CD4-positive, alpha-beta T cell (primary cell): ENCODE measurements around the gene CPXM1. TPM values are rescaled to one million over a fixed set of nuclear protein-coding genes. Genes with fewer than 3 reads are reported as not detected.

ENCODE experiments used
- ATAC-seq: fragments of 200-7000 bp; cut with Tn5 transposase; one replicate; pipeline ENCODE4 v1.10.0; 2022; ENCODE audit warnings: mild to moderate bottlenecking; ENCODE audit not compliant: poor library complexity
- CTCF ChIA-PET: fragments of 350-600 bp; sonication (Branson Sonifier 250); formaldehyde crosslinking; loops from one replicate; lab custom pipeline; 2021; ENCODE audit warnings: antibody characterized with exemption, inconsistent platforms; lab: Charles Lee
- POLR2A ChIA-PET: fragments of 350-600 bp; sonication (Branson Sonifier 250); formaldehyde crosslinking; loops from one replicate; lab custom pipeline; 2021; ENCODE audit warnings: antibody characterized with exemption, inconsistent platforms; lab: Charles Lee
- DNase-seq, 14 experiments: peaks; one replicate each; pipeline ENCODE4 v3.0.0-alpha.2; 2013 to 2020; ENCODE audit warnings: mixed read lengths in 2 of 14
- H3K27ac ChIP-seq, 2 donors: one replicate each; pipeline versions ENCODE4 v1.5.1 to v1.7.0; 2013; ENCODE audit warnings: low read length in 2 of 2, low read depth in 1 of 2, mild to moderate bottlenecking in 1 of 2
- H3K27me3 ChIP-seq, 2 experiments: 1 replicate in 1 of 2; 2 replicates in 1 of 2; pipeline versions ENCODE4 v1.6.1 to v1.7.0; 2013; ENCODE audit warnings: low read length in 2 of 2, control low read depth in 1 of 2, mild to moderate bottlenecking in 1 of 2, moderate library complexity in 1 of 2; ENCODE audit not compliant: insufficient read depth in 2 of 2, control insufficient read depth in 1 of 2
- H3K36me3 ChIP-seq: one replicate; pipeline ENCODE4 v1.6.1; 2013; ENCODE audit warnings: low read length, control low read depth; ENCODE audit not compliant: insufficient read depth
- H3K4me1 ChIP-seq: one replicate; pipeline ENCODE4 v1.6.1; 2013; ENCODE audit warnings: low read length, control low read depth; ENCODE audit not compliant: insufficient read depth
- H3K4me3 ChIP-seq: one replicate; pipeline ENCODE4 v1.5.1; 2013; ENCODE audit warnings: mild to moderate bottlenecking, low read length, moderate library complexity
- H3K9me3 ChIP-seq, 2 experiments: 1 replicate in 1 of 2; 2 replicates in 1 of 2; pipeline versions ENCODE4 v1.6.1 to v1.7.0; 2013; ENCODE audit warnings: low read length in 2 of 2, mild to moderate bottlenecking in 2 of 2, control low read depth in 1 of 2, moderate library complexity in 1 of 2; ENCODE audit not compliant: control insufficient read depth in 1 of 2, insufficient read depth in 1 of 2
- H3K27ac Mint-ChIP-seq: one replicate; pipeline ENCODE4 v1.8.0; 2020; ENCODE audit warnings: mixed read lengths
- H3K27me3 Mint-ChIP-seq: one replicate; pipeline ENCODE4 v1.8.0; 2021; ENCODE audit warnings: mixed read lengths
- H3K36me3 Mint-ChIP-seq: one replicate; pipeline ENCODE4 v1.8.0; 2021; ENCODE audit warnings: low read depth, mixed read lengths
- H3K4me1 Mint-ChIP-seq: one replicate; pipeline ENCODE4 v1.8.0; 2021; ENCODE audit warnings: low read depth, mixed read lengths
- H3K4me3 Mint-ChIP-seq: one replicate; pipeline ENCODE4 v1.8.0; 2020; ENCODE audit warnings: mild to moderate bottlenecking, mixed read lengths
- H3K9me3 Mint-ChIP-seq: one replicate; pipeline ENCODE4 v1.8.0; 2020; ENCODE audit warnings: mixed read lengths
- intact Hi-C, 2 experiments: fragments of 100-400 bp; cut with DNase I in 1 of 2; cut with micrococcal nuclease in 1 of 2; formaldehyde crosslinking; loops; one replicate each; pipeline versions ENCODE4 v1.15.1 to v1.9.0; 2023 to 2025; cut with DNase I, micrococcal nuclease
- total RNA-seq, 174 experiments: library from RNA in 2 of 174; stranded (reverse) in 2 of 174; gene quantifications; one replicate each; pipeline ENCODE4 v1.2.3 and lab custom pipeline; 2021 to 2026
- TF ChIP-seq, protein P1 (sequence below): fragments of 200-600 bp; IDR thresholded peaks from one replicate; pipeline ENCODE4 v1.8.0; 2022; ENCODE audit warnings: antibody characterized with exemption, mild to moderate bottlenecking

The CPXM1 gene
- total RNA-seq, 2 experiments from 2014 or later, result not detected

DNA sequence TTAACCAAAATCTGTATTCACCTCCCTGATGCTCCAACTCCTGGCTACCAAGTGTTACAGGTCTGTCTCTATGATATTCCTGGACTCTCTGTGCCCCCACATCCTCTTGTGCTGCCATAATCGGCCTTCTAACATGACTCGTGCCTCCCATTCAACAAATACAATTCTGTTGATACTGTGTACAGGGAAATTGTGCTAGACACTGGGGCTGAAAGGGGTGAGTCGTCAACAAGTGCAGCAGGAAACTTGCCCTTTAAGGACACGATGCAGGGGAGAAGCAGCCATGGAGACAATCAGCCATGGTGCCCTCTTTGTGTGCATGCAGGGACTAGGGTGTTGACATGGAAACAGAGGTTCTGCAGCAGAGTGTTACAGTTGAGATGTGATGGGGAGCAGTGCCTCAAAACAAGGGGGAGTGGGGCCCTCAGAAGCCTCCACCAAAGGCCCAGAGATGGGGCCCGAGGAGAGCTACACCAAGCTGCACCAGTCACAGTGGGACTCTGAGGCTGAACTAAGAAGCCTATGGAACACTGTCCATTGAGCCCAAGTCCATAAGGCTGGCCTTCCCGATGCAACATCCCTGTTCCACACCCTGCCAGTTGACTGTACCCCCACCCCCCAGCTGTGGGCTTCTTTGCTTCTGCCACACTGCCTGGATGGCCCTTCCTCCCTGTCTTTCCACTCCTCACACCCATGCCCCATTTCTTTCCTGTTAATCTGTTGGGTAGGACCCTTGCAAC is 37.0 kb upstream of the CPXM1 start:
- CTCF ChIA-PET, result no interaction called here
- Histone ChIP-seq H3K9me3 (no peaks in the 10 kb centered on the region), H3K4me1 (peaks cover 31% of the 10 kb centered on the region), H3K27me3 (no peaks in the 10 kb centered on the region), H3K36me3 (peaks cover 6% of the 10 kb centered on the region), H3K4me3 (no peak overlapping the region), H3K27ac (no peak overlapping the region)
- Mint-ChIP-seq H3K9me3 (no peaks in the 10 kb centered on the region), H3K27me3 (no peaks in the 10 kb centered on the region), H3K4me1 (peaks cover 26% of the 10 kb centered on the region), H3K36me3 (peaks cover 28% of the 10 kb centered on the region), H3K4me3 (peak overlapping the region; percentile 62), H3K27ac (no peak overlapping the region)
- DNase-seq (no peak), ATAC-seq (no peak)
- POLR2A ChIA-PET, result no interaction called here
- intact Hi-C loops, result loop anchor here in 1 of 2 experiments (5.0 kb wide), 2 partner anchors 90 to 180 kb away; no protein-coding TSS in a partner anchor
- TF ChIP-seq, protein P1, sequence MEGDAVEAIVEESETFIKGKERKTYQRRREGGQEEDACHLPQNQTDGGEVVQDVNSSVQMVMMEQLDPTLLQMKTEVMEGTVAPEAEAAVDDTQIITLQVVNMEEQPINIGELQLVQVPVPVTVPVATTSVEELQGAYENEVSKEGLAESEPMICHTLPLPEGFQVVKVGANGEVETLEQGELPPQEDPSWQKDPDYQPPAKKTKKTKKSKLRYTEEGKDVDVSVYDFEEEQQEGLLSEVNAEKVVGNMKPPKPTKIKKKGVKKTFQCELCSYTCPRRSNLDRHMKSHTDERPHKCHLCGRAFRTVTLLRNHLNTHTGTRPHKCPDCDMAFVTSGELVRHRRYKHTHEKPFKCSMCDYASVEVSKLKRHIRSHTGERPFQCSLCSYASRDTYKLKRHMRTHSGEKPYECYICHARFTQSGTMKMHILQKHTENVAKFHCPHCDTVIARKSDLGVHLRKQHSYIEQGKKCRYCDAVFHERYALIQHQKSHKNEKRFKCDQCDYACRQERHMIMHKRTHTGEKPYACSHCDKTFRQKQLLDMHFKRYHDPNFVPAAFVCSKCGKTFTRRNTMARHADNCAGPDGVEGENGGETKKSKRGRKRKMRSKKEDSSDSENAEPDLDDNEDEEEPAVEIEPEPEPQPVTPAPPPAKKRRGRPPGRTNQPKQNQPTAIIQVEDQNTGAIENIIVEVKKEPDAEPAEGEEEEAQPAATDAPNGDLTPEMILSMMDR, result no peak

DNA sequence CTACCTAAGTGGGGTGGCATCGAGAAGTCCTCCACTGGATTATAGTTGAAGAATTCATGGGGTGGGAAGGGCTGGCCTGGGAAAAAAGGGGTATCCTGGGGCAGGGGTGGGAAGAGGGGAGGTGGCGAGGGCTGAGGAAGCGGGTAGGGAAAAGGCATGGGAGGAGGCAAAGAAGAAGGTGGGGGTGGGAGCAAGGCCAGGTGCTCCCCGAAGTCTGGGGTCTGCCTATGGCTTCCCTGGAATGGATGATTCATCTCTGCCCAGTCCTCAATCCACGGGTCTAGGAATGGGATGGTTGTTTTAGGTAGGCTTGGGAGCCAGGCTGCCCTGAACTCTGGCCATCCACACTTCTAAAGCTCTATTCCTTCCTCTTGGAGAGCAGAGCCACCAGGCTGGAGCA is 35.6 kb upstream of the CPXM1 start:
- Histone ChIP-seq H3K36me3 (peaks cover 6% of the 10 kb centered on the region), H3K27ac (no peak overlapping the region), H3K4me3 (no peak overlapping the region), H3K9me3 (no peaks in the 10 kb centered on the region), H3K4me1 (peaks cover 20% of the 10 kb centered on the region), H3K27me3 (no peaks in the 10 kb centered on the region)
- TF ChIP-seq, protein P1, result no peak
- ATAC-seq (no peak), DNase-seq (no peak)
- H3K9me3 Mint-ChIP-seq, result no peaks in the 10 kb centered on the region
- H3K27me3 Mint-ChIP-seq, result no peaks in the 10 kb centered on the region
- POLR2A ChIA-PET, result interaction anchor here (1.0 kb wide), 1 partner anchor 14 kb away, joined by 3 read pairs; no protein-coding TSS in a partner anchor
- H3K4me3 Mint-ChIP-seq, result no peak overlapping the region
- intact Hi-C loops, result loop anchor here in 1 of 2 experiments (5.0 kb wide), 2 partner anchors 89 to 179 kb away; no protein-coding TSS in a partner anchor
- CTCF ChIA-PET, result no interaction called here
- peak overlapping the region; percentile 32 for H3K27ac Mint-ChIP-seq
- H3K4me1 Mint-ChIP-seq, result peaks cover 20% of the 10 kb centered on the region
- H3K36me3 Mint-ChIP-seq, result peaks cover 28% of the 10 kb centered on the region

DNA sequence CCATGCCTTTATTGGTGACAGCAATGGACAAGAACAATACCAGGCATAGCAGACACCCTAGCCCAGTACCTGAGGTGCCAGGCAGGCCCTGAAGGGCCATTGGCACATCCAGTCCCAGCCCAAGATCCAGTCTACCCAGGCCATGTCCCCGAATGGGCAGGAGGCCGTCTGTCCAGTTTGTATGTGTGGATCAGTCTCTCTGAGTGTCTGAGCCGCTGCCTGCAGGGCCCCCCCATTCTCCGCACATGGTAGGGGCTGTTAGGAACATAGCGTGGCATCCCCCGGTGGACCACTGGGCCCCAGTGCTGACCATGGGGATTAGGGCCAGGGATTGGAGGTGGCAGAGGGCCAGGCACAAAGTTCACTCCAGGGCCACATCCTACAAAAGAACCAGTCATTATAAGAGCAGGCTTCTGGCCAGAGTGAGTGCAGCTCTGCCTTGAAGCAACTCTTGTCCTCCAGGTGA is 34.9 kb upstream of the CPXM1 start:
- H3K4me1 ChIP-seq, result peaks cover 17% of the 10 kb centered on the region
- peaks cover 6% of the 10 kb centered on the region for H3K36me3 ChIP-seq
- H3K27me3 ChIP-seq, result no peaks in the 10 kb centered on the region
- no peak for ATAC-seq
- Mint-ChIP-seq H3K4me1 (peaks cover 18% of the 10 kb centered on the region), H3K27me3 (no peaks in the 10 kb centered on the region), H3K27ac (no peak overlapping the region), H3K4me3 (no peak overlapping the region), H3K36me3 (peaks cover 28% of the 10 kb centered on the region), H3K9me3 (no peaks in the 10 kb centered on the region)
- H3K27ac ChIP-seq, result no peak overlapping the region
- H3K9me3 ChIP-seq, result no peaks in the 10 kb centered on the region
- ChIA-PET CTCF (no interaction called here), POLR2A (no interaction called here)
- H3K4me3 ChIP-seq, result no peak overlapping the region
- no peak for DNase-seq
- intact Hi-C loops, result loop anchor here in 1 of 2 experiments (5.0 kb wide), 2 partner anchors 88 to 178 kb away; no protein-coding TSS in a partner anchor
- TF ChIP-seq, protein P1, result no peak
